ENCODE results near the gene THNSL1.
"Not testable (repeated sequence)": the region's sequence is repeated elsewhere in the genome, so short reads cannot be mapped to it uniquely, and the experiment has no call there.

THNSL1 gene

DNA sequence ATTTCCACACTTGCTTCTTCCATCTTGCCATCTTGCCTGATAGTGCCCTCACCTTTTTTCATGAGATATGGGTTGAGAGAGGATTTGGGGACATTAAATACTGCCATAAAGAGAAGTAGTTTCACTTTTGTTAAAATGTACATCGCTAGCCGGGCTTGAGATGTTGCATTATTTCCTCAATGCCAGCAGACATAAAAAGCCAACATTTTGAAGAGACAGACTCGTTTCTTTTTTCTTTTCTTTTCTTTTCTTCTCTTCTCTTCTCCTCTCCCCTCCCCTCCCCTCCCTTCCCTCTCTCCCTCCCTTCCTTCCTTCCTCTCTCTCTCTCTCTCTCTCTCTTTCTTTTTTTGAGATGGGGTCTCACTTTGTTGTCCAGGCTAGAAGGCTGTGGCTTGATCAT is 18.4 kb upstream of the THNSL1 start:
- no peak for DNase-seq

DNA sequence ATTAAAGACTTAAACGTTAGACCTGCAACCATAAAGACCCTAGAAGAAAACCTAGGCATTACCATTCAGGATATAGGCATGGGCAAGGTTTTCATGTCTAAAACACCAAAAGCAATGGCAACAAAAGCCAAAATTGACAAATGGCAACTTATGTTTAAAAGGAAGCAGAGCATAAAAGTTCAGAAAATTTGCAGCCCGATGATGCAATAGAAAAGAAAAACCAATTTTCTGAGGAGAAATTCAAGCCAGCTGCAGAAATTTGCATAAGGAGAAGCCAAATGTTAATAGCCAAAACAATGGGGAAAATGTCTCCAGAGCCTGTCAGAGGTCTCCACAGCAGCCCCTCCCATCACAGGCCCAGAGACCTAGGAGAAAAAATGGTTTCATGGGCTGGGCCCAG is 4.8 kb upstream of the THNSL1 start:
- not testable (repeated sequence) for DNase-seq

DNA sequence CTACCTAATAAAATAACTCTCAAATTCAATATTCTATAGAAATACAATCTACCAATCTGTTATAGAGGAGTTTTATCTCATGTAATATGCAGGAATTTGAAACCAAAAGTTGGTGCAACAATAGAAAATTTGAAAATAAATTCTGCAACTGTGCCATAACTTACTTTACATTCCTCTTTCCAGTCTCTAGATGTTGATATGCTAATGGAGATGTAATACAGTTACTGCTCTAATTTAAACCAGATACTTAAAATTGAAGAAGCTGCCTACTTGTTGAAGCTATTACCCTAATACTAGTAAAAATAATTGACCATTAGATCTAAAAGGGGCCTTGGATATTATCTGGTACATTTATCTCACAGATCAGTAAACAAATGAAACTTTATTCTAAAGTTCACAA is 1.8 kb upstream of the THNSL1 start:
- no peak for DNase-seq

DNA sequence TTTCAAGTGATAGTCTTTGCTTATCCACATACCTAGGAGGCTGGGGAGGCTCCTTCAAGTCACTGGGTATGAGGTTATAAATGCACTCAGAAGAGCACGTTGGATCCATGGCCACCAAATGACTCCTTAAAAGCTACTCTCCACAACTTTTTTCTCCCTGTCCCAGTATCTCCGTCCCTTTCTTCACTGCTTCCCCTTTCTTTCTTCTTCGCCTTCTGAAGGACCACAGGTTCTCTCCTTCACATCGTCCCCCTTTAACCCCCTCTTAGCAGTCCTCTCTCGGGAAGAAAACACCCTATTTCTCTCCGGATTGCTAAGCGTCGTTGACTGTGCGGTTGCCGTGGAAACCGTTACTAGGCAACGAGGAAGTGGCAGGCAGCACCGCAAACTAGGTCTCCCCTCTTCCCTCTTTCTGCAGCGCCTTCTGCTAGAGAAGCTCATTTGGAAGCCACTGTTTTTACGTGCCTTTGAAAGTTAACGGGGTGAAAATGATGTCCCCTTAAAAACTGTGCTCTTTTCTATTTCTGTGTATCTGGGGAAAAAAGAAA is 510 bp upstream of the THNSL1 start, which contains the start of gene ENKUR:
Gene ENKUR, minus strand, starts transcription at position 331 of the 548 bp plus-strand sequence. Its CDS starts 222 bp downstream, at position 109.
- peak; percentile 94 for DNase-seq

GRCh38 chr10:25017154-25017590 is 760 bp downstream of the THNSL1 start:
- no peak for DNase-seq

- DNase-seq: no peak
These were observed 1.2 kb downstream of the THNSL1 start for GRCh38 chr10:25017661-25018060.

DNA sequence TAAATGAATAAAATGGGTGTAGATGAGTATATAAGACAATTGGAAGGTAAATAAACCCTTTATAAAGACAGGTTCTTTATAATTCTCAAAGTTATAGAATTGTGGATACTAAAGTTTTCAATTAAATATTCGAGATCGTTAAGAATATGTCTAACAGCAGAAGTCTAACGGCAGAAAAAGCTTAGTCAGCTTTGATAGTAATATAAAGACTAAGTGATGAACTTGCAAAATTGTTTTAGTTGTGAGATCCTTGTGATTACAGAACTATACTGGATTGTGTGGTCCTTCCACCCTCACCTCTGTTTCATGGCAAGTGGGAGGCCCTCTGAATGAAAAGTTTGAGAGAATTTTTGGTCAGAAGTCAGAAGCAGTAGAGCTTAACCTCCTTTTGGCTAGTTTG is 2.3 kb downstream of the THNSL1 start:
- no peak for DNase-seq

- no peak for DNase-seq
These were observed 6.9 kb downstream of the THNSL1 start for GRCh38 chr10:25023278-25023677.

GRCh38 chr10:25024528-25024927 is 8.1 kb downstream of the THNSL1 start:
- no peak for DNase-seq

GRCh38 chr10:25026463-25026862 is 10.1 kb downstream of the THNSL1 start:
- no peak for DNase-seq

GRCh38 chr10:25028711-25029110 is 12.3 kb downstream of the THNSL1 start:
- DNase-seq: no peak

DNA sequence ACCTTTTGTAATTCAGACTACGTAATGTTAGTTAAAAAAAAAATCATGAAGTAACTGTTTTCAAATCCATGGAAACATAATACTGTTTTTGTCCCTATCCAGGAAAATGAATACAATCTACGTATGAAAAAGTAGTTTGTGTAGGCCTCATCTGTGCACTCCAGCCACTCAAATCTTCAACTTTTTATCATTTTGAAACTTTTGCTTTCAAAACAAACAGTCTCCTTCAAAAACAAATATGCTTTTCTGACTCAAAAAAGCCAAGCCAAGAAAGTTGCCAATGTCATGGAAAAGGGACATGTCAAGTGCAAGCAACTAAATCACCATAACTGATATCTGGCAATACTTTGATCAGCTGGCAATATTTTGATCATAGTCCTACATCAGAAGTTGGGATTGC is 13.1 kb downstream of the THNSL1 start:
- no peak for DNase-seq

GRCh38 chr10:25036381-25036780 is 20.0 kb downstream of the THNSL1 start:
- no peak for DNase-seq

DNA sequence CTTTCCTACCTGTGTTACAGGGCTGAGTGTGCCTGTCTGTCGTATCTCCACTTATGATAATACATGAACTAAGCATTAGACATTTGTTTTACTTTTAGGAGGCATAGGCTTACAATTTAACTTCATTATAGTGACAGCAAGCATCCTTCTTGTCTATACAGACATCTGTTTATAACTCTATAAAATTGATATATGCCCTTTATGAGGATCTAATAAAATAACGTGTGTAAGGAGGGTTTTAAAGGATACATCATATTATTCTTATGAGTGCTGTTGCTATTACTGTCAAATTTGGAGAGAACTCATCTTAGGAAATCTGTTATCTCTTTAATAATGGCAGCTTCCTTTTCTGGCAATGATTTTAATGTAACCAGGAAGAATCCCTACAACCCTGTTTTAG is 21.9 kb downstream of the THNSL1 start:
- no peak for DNase-seq

GRCh38 chr10:25039531-25039930 is 23.1 kb downstream of the THNSL1 start:
- no peak for DNase-seq

GRCh38 chr10:25046641-25047040 is 30.2 kb downstream of the THNSL1 start:
- no peak for DNase-seq

DNA sequence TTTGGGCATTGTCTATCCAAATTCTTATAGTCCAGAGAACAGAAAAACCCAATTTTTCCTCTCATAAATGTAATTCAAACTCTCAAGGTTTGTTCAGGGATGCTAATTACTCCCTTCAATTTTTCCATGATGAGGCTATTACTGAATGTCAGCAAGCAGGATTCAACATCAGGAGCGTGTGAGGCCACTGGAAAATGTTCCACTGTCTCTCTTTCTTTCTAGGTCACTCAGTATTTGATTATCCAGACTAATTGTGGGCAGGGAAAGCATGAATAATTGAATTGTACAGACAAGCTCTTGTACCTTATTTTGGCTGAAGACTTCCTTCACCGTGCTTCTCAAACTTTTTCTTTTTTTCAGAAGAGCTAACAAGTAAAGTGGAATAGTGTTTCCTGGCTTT is 30.7 kb downstream of the THNSL1 start:
- no peak for DNase-seq

DNA sequence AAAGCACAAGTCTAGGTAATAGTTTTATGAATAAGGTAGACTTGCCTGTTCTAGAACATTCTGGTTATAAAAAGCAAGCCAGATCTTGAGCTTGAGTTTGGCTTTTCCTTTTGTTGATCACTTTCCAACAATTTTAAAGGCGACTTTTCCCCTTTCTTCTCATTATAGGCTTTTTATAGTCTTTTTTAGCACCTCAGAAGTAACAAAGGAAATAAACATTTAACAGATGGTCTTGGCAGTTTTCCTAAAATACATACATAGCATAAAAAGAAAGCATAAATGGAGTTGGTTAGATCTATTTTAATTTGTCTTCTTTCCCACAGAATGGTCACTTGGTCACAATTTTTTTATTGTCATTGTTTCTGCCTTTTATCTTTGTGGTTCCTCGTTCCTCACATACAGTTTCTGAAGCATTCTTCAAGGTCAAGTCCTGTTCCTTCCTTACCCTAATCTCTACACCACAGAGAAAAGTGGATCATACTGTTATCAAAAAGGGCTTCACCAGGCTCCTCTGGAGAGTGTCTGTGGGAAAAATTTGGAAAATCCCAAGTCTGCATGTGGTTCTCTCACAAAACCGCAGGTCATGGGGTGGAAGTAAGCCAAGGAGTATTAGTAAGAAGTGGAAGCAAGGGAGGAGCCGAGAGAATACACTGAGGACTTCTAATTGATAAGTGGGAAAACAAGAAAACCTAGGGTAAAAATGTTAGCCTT is 31.3 kb downstream of the THNSL1 start:
- DNase-seq: no peak

- no peak for DNase-seq
These were observed 32.0 kb downstream of the THNSL1 start for GRCh38 chr10:25048450-25048849.

DNA sequence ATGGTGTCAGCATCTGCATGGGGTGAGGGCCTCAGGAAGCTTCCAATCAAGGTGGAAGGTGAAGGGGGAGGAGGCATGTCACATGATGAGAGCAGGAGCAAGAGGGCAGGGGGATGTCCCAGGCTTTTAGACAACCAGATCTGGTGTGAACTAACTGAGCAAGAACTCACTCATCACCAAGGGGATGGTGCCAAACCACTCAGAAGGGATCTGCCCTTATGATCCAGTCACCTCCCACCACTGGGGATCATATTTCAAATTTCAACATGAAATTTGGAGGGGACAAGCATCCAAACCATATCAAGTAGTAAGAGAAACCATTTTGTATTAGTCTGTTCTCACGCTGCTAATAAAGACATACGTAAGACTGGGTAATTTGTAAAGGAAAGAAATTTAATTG is 33.6 kb downstream of the THNSL1 start:
- no peak for DNase-seq

- no peak for DNase-seq
These were observed 34.0 kb downstream of the THNSL1 start for GRCh38 chr10:25050402-25050801.

GRCh38 chr10:25052012-25052411 is 35.6 kb downstream of the THNSL1 start:
- DNase-seq: no peak

DNA sequence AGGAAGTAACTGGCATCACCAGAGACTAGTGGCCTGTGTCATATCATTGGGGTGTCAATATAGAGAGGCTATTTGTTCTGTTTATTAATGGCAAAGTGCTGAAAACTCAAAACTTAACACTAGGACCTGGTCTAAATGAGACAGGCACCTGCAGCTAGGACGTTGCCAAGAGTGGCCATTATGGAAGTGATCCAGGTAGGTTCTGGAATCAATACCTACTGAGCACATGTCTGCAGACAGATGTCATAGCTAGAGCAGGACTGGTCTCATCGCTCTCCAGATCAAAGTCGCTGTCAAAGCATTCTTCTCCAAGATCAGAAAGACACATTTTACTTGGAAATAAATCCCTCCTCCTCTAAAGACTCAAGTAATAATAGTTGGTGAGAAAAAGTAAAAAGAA is 40.3 kb downstream of the THNSL1 start:
- no peak for DNase-seq

DNA sequence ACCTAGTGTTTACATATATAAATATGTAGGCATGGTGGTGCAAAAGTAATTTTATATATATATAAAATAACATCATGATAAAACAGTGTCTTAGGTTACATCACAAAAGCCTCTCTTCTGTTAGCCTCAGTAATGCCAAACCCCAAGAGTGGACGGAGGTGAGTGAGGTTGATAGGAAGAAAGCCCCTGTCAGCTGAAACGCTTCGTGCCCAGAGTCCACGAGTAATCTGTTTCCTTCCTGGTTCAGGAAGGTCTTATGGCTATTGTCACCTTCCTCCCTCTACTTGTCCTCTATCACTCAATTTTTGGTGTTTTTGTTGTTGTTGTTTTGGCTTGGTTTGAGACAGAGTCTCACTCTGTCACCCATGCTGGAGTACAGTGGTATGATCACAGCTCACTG is 41.5 kb downstream of the THNSL1 start:
- DNase-seq: no peak

GRCh38 chr10:25059990-25060389 is 43.6 kb downstream of the THNSL1 start:
- DNase-seq: no peak
